ENCODE results near the gene CAMKMT. TPM values are rescaled to one million over a fixed set of nuclear protein-coding genes. Genes with fewer than 3 reads are reported as not detected.

Gene CAMKMT
- total RNA-seq, 4 donors from 2014 or later = 4.5 to 57.9 (median 15.4) TPM

DNA sequence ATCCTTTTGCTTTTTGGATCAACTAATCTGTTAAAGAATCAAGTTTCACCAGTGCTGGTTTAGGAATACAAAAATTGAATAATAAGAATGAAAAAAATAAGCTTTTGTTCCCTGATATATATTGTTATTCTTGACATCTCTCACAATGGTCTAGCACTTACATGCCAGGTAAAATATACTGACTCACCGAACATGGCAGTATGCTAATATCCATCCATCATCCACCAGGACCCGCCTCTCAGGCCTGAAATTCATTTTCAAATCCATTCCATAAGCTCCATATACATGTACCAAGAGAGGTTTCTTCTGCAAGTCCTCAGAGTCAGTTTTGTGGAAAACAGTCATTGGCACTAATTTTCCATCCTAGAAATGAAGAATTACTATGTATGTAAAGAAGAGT, 33.0 kb upstream of the CAMKMT start:
- Histone ChIP-seq H3K27me3 (no peaks in the 10 kb centered on the region), H3K4me3 (no peak overlapping the region), H3K27ac (no peak overlapping the region), H3K36me3 (peaks cover 0 to 39% (median 18%) of the 10 kb centered on the region in 4 donors), H3K9me3 (no peaks in the 10 kb centered on the region), H3K4me1 (no peaks in the 10 kb centered on the region)
- 89 to 96% methylated on average over 2 of the region's 2 CpGs for WGBS, 2 donors (ENCODE audit: low coverage in 1 of 2)
- TF ChIP-seq POLR2AphosphoS5 (IDR thresholded peaks at IDR 0.05) = no peak
- TF ChIP-seq EP300 (IDR thresholded peaks at IDR 0.05; ENCODE audit: low read depth) = no peak
- TF ChIP-seq, protein P1, sequence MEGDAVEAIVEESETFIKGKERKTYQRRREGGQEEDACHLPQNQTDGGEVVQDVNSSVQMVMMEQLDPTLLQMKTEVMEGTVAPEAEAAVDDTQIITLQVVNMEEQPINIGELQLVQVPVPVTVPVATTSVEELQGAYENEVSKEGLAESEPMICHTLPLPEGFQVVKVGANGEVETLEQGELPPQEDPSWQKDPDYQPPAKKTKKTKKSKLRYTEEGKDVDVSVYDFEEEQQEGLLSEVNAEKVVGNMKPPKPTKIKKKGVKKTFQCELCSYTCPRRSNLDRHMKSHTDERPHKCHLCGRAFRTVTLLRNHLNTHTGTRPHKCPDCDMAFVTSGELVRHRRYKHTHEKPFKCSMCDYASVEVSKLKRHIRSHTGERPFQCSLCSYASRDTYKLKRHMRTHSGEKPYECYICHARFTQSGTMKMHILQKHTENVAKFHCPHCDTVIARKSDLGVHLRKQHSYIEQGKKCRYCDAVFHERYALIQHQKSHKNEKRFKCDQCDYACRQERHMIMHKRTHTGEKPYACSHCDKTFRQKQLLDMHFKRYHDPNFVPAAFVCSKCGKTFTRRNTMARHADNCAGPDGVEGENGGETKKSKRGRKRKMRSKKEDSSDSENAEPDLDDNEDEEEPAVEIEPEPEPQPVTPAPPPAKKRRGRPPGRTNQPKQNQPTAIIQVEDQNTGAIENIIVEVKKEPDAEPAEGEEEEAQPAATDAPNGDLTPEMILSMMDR (IDR thresholded peaks at IDR 0.05) = no peak
- TF ChIP-seq POLR2A (IDR thresholded peaks at IDR 0.05) = no peak
- in situ Hi-C loops (cut with MboI; ENCODE audit: low pct_ligation_motif_present in 1 of 4, low pct_unique_long_range_greater_than_20kb in 1 of 4, low sequenced_read_pairs in 3 of 4) (no loop called here), intact Hi-C loops (cut with DNase I; ENCODE audit: low total_unique reads) (no loop called here)
- DNase-seq = no peak

DNA sequence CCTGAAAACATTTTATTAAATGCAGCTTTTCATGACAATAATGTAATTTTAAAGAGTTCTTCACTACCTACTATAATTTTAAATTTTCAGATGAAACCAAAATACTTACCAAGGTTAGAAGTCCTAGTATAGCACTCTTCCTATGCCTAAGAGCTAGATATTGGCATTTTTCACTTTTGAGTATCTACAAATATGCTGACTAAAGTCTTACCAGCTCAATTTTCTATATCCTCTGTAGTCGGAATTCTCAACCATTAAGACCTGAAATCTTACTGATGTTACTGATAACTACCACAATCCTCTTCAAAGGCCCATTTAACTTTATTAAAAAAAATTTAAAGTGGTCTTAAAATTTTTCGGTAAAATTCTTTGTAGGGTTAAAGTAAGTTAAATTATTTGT, 32.4 kb upstream of the CAMKMT start:
- Histone ChIP-seq H3K9me3 (no peaks in the 10 kb centered on the region), H3K27me3 (no peaks in the 10 kb centered on the region), H3K27ac (no peak overlapping the region), H3K36me3 (peaks cover 0 to 36% (median 17%) of the 10 kb centered on the region in 4 donors), H3K4me3 (no peak overlapping the region), H3K4me1 (no peaks in the 10 kb centered on the region)
- 89 to 93% methylated on average over 2 of the region's 2 CpGs for WGBS, 2 donors (ENCODE audit: low coverage in 1 of 2)
- TF ChIP-seq, protein P1 (IDR thresholded peaks at IDR 0.05) = no peak
- no peak for TF ChIP-seq EP300 (IDR thresholded peaks at IDR 0.05; ENCODE audit: low read depth)
- no peak for TF ChIP-seq POLR2A (IDR thresholded peaks at IDR 0.05)
- no peak for TF ChIP-seq POLR2AphosphoS5 (IDR thresholded peaks at IDR 0.05)
- intact Hi-C loops (cut with DNase I; ENCODE audit: low total_unique reads) (no loop called here), in situ Hi-C loops (cut with MboI; ENCODE audit: low pct_ligation_motif_present in 1 of 4, low pct_unique_long_range_greater_than_20kb in 1 of 4, low sequenced_read_pairs in 3 of 4) (no loop called here)
- DNase-seq = no peak

DNA sequence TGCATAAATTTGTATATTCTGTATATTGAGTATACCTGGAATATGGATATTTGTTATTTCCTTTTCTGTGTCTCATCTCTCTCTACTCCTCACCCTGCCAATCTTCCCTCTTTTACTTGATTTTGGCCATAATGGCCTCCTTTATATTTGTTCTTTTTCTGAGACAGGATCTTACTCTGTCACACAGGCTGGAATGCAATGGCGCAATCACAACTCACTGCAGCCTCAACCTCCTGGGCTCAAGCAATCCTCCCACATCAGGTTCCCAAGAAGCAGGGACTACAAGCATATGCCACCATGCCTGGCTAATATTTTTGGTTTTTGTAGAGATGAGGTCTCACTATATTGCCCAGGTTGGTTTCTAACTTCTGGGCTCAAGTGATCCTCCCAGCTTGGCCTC, 30.9 kb upstream of the CAMKMT start:
- 100% methylated on average over 1 of the region's 1 CpG for WGBS, 2 donors (ENCODE audit: low coverage in 1 of 2)
- Histone ChIP-seq H3K36me3 (peaks cover 0 to 31% (median 15%) of the 10 kb centered on the region in 4 donors), H3K4me3 (no peak overlapping the region), H3K9me3 (no peaks in the 10 kb centered on the region), H3K27me3 (no peaks in the 10 kb centered on the region), H3K4me1 (no peaks in the 10 kb centered on the region), H3K27ac (no peak overlapping the region)
- intact Hi-C loops (cut with DNase I; ENCODE audit: low total_unique reads) = no loop called here
- DNase-seq = no peak
- in situ Hi-C loops (cut with MboI; ENCODE audit: low pct_ligation_motif_present in 1 of 4, low pct_unique_long_range_greater_than_20kb in 1 of 4, low sequenced_read_pairs in 3 of 4) = no loop called here
- TF ChIP-seq POLR2A (IDR thresholded peaks at IDR 0.05) (no peak), EP300 (IDR thresholded peaks at IDR 0.05; ENCODE audit: low read depth) (no peak), POLR2AphosphoS5 (IDR thresholded peaks at IDR 0.05) (no peak)
- TF ChIP-seq, protein P1 (IDR thresholded peaks at IDR 0.05) = no peak

DNA sequence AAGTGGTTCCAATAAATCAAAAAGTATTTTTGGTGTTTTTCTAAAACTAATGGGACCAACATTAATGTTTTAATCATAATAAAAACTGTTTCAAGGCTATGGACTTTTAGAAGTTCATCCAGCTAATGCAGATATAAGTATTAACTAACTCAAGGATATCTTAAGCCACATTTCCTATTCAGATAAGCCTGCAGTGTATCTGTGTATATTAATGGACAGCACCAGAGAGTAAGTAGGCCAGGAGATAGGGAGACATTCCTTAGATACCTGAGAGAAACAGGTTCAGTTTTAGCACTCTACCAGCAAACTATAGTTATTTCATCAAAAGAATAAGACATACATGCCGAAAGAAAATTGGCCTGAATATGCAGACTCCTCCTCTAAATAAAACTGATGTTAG, 27.8 kb upstream of the CAMKMT start:
- intact Hi-C loops (cut with DNase I; ENCODE audit: low total_unique reads) (no loop called here), in situ Hi-C loops (cut with MboI; ENCODE audit: low pct_ligation_motif_present in 1 of 4, low pct_unique_long_range_greater_than_20kb in 1 of 4, low sequenced_read_pairs in 3 of 4) (no loop called here)
- TF ChIP-seq, protein P1 (IDR thresholded peaks at IDR 0.05) = no peak
- no peak for TF ChIP-seq POLR2AphosphoS5 (IDR thresholded peaks at IDR 0.05)
- TF ChIP-seq EP300 (IDR thresholded peaks at IDR 0.05; ENCODE audit: low read depth) = no peak
- no peak for TF ChIP-seq POLR2A (IDR thresholded peaks at IDR 0.05)
- Histone ChIP-seq H3K9me3 (no peaks in the 10 kb centered on the region), H3K36me3 (peaks cover 0 to 38% (median 16%) of the 10 kb centered on the region in 4 donors), H3K4me3 (no peak overlapping the region), H3K4me1 (no peaks in the 10 kb centered on the region), H3K27ac (no peak overlapping the region), H3K27me3 (no peaks in the 10 kb centered on the region)
- WGBS, 2 donors (ENCODE audit: low coverage in 1 of 2) = 93 to 100% methylated on average over 1 of the region's 1 CpG
- no peak for DNase-seq

All from transverse colon (tissue), 4 donors.